Smooth muscle cell (in vitro differentiated cells): ENCODE measurements around the gene PITPNC1. TPM values are rescaled to one million over a fixed set of nuclear protein-coding genes. Genes with fewer than 3 reads are reported as not detected.
"Not testable (repeated sequence)": the region's sequence is repeated elsewhere in the genome, so short reads cannot be mapped to it uniquely, and the experiment has no call there.

Experiments
- DNase-seq: peaks from one replicate; lab custom pipeline; 2025; ENCODE audit not compliant: unreplicated experiment; lab: John Stamatoyannopoulos, UW
- H2AFZ ChIP-seq: fragments of 200-600 bp; sonication (generic); 2 replicates; pipeline ENCODE4 v1.6.0; 2016; ENCODE audit warnings: antibody characterized with exemption, low read depth, mild to moderate bottlenecking
- H3F3A ChIP-seq: fragments of 200-600 bp; sonication (generic); 2 replicates; pipeline ENCODE4 v1.6.0; 2017; ENCODE audit warnings: antibody characterized with exemption, low read depth
- H3K27ac ChIP-seq: fragments of 200-600 bp; sonication (generic); 2 replicates; pipeline ENCODE4 v1.5.1; 2016; ENCODE audit warnings: low read depth, mild to moderate bottlenecking
- H3K27me3 ChIP-seq: fragments of 200-600 bp; sonication (generic); 2 replicates; pipeline ENCODE4 v1.6.1; 2016; ENCODE audit warnings: low read depth, mild to moderate bottlenecking
- H3K36me3 ChIP-seq: fragments of 200-600 bp; sonication (generic); 2 replicates; pipeline ENCODE4 v1.5.1; 2016; ENCODE audit warnings: low read depth
- H3K4me1 ChIP-seq: fragments of 200-600 bp; sonication (generic); 2 replicates; pipeline ENCODE4 v1.5.1; 2016; ENCODE audit warnings: low read depth
- H3K4me2 ChIP-seq: fragments of 200-600 bp; sonication (generic); 2 replicates; pipeline ENCODE4 v1.6.0; 2016; ENCODE audit warnings: mild to moderate bottlenecking
- H3K4me3 ChIP-seq: fragments of 200-600 bp; sonication (generic); 2 replicates; pipeline ENCODE4 v1.5.1; 2016; ENCODE audit warnings: mild to moderate bottlenecking
- H3K79me2 ChIP-seq: fragments of 200-600 bp; sonication (generic); 2 replicates; pipeline ENCODE4 v1.6.0; 2016; ENCODE audit warnings: low read depth, mild to moderate bottlenecking
- H3K9ac ChIP-seq: fragments of 200-600 bp; sonication (generic); 2 replicates; pipeline ENCODE4 v1.6.0; 2016; ENCODE audit warnings: low read depth
- H3K9me3 ChIP-seq: fragments of 200-600 bp; sonication (generic); replicated peaks from 2 replicates; pipeline ENCODE4 v1.5.1; 2016; ENCODE audit warnings: low read depth
- H4K20me1 ChIP-seq: fragments of 200-600 bp; sonication (generic); 2 replicates; pipeline ENCODE4 v1.6.0; 2016; ENCODE audit warnings: low read depth
- CTCF ChIP-seq: fragments of 200-600 bp; sonication (generic); IDR thresholded peaks from 2 replicates; pipeline ENCODE4 v1.5.1; 2017; ENCODE audit warnings: borderline replicate concordance, mild to moderate bottlenecking, antibody characterized with exemption; ENCODE audit not compliant: insufficient read depth, poor library complexity, severe bottlenecking
- WGBS: methylation state at CpG from one replicate; pipeline ENCODE4 v1.1.7; 2016; ENCODE audit warnings: low lambda C conversion rate; 5-methylcytosine and 5-hydroxymethylcytosine counted together
- polyA plus RNA-seq: library from polyadenylated mRNA; unstranded; fragments of >200 nt; fragmentation: Nextera tagmentation; extraction: Ambion mirVana; gene quantifications from 2 replicates; pipeline ENCODE4 v1.2.1, GENCODE V29; 2016
- total RNA-seq: library from RNA; depleted of rRNA; stranded (reverse); fragments of >200 nt; gene quantifications from 2 replicates; pipeline ENCODE4 v1.2.3, GENCODE V29; 2014

Gene PITPNC1
- total and polyA plus RNA-seq, 2 experiments from 2014 or later, result 9.6 to 12.5 TPM

- 96% methylated on average over 5 of the region's 5 CpGs for WGBS
- Histone ChIP-seq H3K79me2 (no peaks in the 10 kb centered on the region), H3K36me3 (no peaks in the 10 kb centered on the region), H3K9ac (no peak overlapping the region), H3K4me3 (no peak overlapping the region), H3K9me3 (no peaks in the 10 kb centered on the region), H4K20me1 (no peaks in the 10 kb centered on the region), H2AFZ (no peak overlapping the region), H3K27ac (no peak overlapping the region), H3K4me1 (no peaks in the 10 kb centered on the region), H3F3A (no peaks in the 10 kb centered on the region), H3K27me3 (no peaks in the 10 kb centered on the region), H3K4me2 (no peak overlapping the region)
- no peak for DNase-seq
- TF ChIP-seq CTCF, result no peak
These were observed 43.9 kb downstream of the PITPNC1 start for GRCh38 chr17:67420994-67421393.

- Histone ChIP-seq H3F3A (no peaks in the 10 kb centered on the region), H3K79me2 (no peaks in the 10 kb centered on the region), H3K27ac (peak overlapping the region; percentile 62), H3K27me3 (no peaks in the 10 kb centered on the region), H3K4me3 (no peak overlapping the region), H2AFZ (no peak overlapping the region), H4K20me1 (no peaks in the 10 kb centered on the region), H3K4me1 (no peaks in the 10 kb centered on the region), H3K9me3 (no peaks in the 10 kb centered on the region), H3K4me2 (no peak overlapping the region), H3K9ac (no peak overlapping the region), H3K36me3 (no peaks in the 10 kb centered on the region)
- no peak for TF ChIP-seq CTCF
- WGBS, result 46% methylated on average over 3 of the region's 3 CpGs
- DNase-seq, result no peak
These were observed 44.8 kb downstream of the PITPNC1 start for GRCh38 chr17:67421869-67422273.

- H4K20me1 ChIP-seq, H3K79me2 ChIP-seq, DNase-seq, H3K27me3 ChIP-seq, H3K36me3 ChIP-seq, H3K4me1 ChIP-seq, H3K4me3 ChIP-seq, H2AFZ ChIP-seq, H3K4me2 ChIP-seq, H3F3A ChIP-seq, H3K9ac ChIP-seq, H3K9me3 ChIP-seq: not testable (repeated sequence)
- 95% methylated on average over 4 of the region's 4 CpGs for WGBS
- H3K27ac ChIP-seq, result peak overlapping the region; percentile 42
These were observed 45.2 kb downstream of the PITPNC1 start for GRCh38 chr17:67422296-67422695.

GRCh38 chr17:67422897-67423296, 45.8 kb downstream of the PITPNC1 start:
- Histone ChIP-seq H3K36me3 (no peaks in the 10 kb centered on the region), H3K27me3 (no peaks in the 10 kb centered on the region), H2AFZ (no peak overlapping the region), H3K9me3 (no peaks in the 10 kb centered on the region), H3K79me2 (no peaks in the 10 kb centered on the region), H3K4me1 (no peaks in the 10 kb centered on the region), H3K4me2 (no peak overlapping the region), H3F3A (no peaks in the 10 kb centered on the region), H3K4me3 (no peak overlapping the region), H4K20me1 (no peaks in the 10 kb centered on the region), H3K27ac (no peak overlapping the region), H3K9ac (no peak overlapping the region)
- TF ChIP-seq CTCF, result no peak
- 53% methylated on average over 4 of the region's 4 CpGs for WGBS
- no peak for DNase-seq
